ENCODE results near the gene CDPF1. TPM values are rescaled to one million over a fixed set of nuclear protein-coding genes. Genes with fewer than 3 reads are reported as not detected.

Gene CDPF1
- total RNA-seq, 1 experiment from 2014 or later, result 14.1 TPM

Other genes starting within 250 kb of the CDPF1 start
- 6.0 and 7.7 TPM in 2 replicates for gene PPARA, start 99.8 kb downstream of the CDPF1 start, total RNA-seq (2014; rRNA removed)
- gene PKDREJ, start 13.1 kb upstream of the CDPF1 start, total RNA-seq (2014; rRNA removed), result not detected in 2 replicates
- gene TTC38, start 17.7 kb upstream of the CDPF1 start, total RNA-seq (2014; rRNA removed), result 26.8 and 41.4 TPM in 2 replicates
- gene GTSE1, start 46.6 kb upstream of the CDPF1 start, total RNA-seq (2014; rRNA removed), result 20.6 and 26.4 TPM in 2 replicates
- 63.5 and 63.6 TPM in 2 replicates for gene TRMU, start 85.4 kb upstream of the CDPF1 start, total RNA-seq (2014; rRNA removed)